DND-41 (cell line): ENCODE data around the gene TSPAN9.

Experiments
- ATAC-seq: fragments of 200-7000 bp; cut with Tn5 transposase; 3 replicates; pipeline ENCODE4 v1.9.1; 2021; ENCODE audit warnings: low read depth; ENCODE audit not compliant: insufficient read depth
- DNase-seq: peaks from one replicate; pipeline ENCODE4 v3.0.0-alpha.2; 2020
- H2AFZ ChIP-seq: 2 replicates; pipeline ENCODE4 v1.6.0; 2012; ENCODE audit warnings: low read depth, low read length
- H3K27ac ChIP-seq: 2 replicates; pipeline ENCODE4 v1.5.1; 2012; ENCODE audit warnings: low read length, inconsistent platforms
- H3K27me3 ChIP-seq: fragments of 200-600 bp; sonication (generic); 2 replicates; pipeline ENCODE4 v1.6.0; 2012; ENCODE audit warnings: low read length, mild to moderate bottlenecking, inconsistent platforms; ENCODE audit not compliant: insufficient read depth, poor library complexity
- H3K36me3 ChIP-seq: 2 replicates; pipeline ENCODE4 v1.5.1; 2012; ENCODE audit warnings: low read length, inconsistent platforms; ENCODE audit not compliant: insufficient read depth
- H3K4me1 ChIP-seq: 2 replicates; pipeline ENCODE4 v1.5.1; 2012; ENCODE audit warnings: mild to moderate bottlenecking, low read length; ENCODE audit not compliant: insufficient read depth
- H3K4me2 ChIP-seq: 2 replicates; pipeline ENCODE4 v1.6.0; 2012; ENCODE audit warnings: mild to moderate bottlenecking, moderate library complexity, low read length, inconsistent platforms; ENCODE audit not compliant: insufficient read depth
- H3K4me3 ChIP-seq, 2 experiments: fragments of 200-600 bp in 1 of 2; shearing (Covaris generic) in 1 of 2; 2 replicates each; pipeline ENCODE4 v1.5.1; 2012 to 2016; ENCODE audit warnings: inconsistent platforms in 2 of 2, low read length in 2 of 2, mild to moderate bottlenecking in 2 of 2, low read depth in 1 of 2, moderate library complexity in 1 of 2
- H3K79me2 ChIP-seq: 2 replicates; pipeline ENCODE4 v1.6.0; 2012; ENCODE audit warnings: low read length, inconsistent platforms; ENCODE audit not compliant: insufficient read depth
- H3K9ac ChIP-seq: 2 replicates; pipeline ENCODE4 v1.6.0; 2012; ENCODE audit warnings: low read depth, mild to moderate bottlenecking, inconsistent platforms, low read length, moderate library complexity
- H3K9me3 ChIP-seq: 2 replicates; pipeline ENCODE4 v1.5.1; 2012; ENCODE audit warnings: low read length, moderate library complexity, mild to moderate bottlenecking, inconsistent platforms; ENCODE audit not compliant: insufficient read depth, severe bottlenecking
- H4K20me1 ChIP-seq: 2 replicates; pipeline ENCODE4 v1.6.0; 2012; ENCODE audit warnings: low read length; ENCODE audit not compliant: insufficient read depth
- EZH2 ChIP-seq: IDR thresholded peaks from 3 replicates; pipeline ENCODE4 v1.6.1; 2012; ENCODE audit warnings: borderline replicate concordance, low read depth, mild to moderate bottlenecking, moderate library complexity, low read length, inconsistent platforms; ENCODE audit not compliant: severe bottlenecking
- TF ChIP-seq, protein P1 (sequence below): IDR thresholded peaks from 2 replicates; pipeline ENCODE4 v1.5.1; 2012; ENCODE audit warnings: borderline replicate concordance, low read length, moderate library complexity, mild to moderate bottlenecking; ENCODE audit not compliant: poor library complexity, severe bottlenecking; ENCODE audit errors: extremely low read depth

Gene TSPAN9

DNA sequence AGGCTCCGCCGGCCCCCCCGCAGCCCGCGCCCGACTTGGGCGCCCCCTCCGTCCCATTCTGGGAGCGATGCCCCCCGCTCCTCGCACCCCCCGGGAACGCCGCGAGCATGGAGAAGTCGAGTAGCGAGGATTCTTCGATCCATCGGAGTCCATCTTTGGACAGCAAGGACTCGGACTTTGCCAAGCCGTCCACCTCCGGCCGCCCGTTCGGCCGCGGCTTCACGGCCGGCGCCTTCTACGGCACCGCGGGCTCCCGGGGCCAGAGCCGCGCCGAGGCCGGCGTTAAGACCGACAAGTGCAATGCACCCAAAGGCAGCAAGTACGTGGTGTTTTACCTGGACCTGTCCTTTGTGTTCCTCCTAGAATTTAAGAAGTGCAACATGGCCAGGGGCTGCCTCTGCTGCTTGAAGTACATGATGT is 123.6 kb downstream of the TSPAN9 start:
- H3K4me3 ChIP-seq = no peak overlapping the region

DNA sequence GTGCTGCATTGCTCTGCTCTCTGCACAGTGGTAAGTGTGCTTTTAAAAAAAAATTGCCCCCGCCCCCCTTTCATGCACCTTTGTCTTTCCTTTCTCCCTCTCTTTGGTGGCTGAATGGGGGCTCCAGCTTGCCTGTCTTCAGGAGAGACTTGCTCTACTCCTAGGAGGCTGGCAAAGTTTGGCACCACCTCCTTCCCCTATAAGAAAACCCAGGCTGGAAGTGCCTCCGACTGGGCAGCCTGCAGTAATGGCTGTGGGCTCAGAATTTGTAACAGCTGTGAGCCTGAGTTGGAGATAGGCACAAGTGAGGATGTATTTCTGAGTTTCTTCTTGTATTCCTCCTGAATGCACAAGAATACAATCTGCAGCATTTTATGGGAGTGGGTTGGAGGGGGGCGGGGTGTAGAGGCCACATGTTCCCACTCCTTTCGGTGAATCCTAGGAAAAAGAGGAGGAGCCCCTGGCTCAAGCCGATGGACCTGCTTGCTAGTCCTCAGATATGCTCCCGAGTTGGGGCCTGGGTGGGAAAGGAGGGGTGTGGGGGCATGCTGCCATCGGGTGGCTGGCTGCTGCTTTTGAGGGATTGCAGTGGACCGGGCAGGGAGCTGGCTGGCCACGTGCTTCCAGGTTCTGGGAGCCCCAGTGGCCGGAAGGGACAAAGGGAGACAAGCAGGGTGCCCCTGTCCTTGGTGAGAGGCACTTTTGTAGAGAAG is 124.3 kb downstream of the TSPAN9 start:
- Histone ChIP-seq H3K9ac (no peak overlapping the region), H3K9me3 (no peaks in the 10 kb centered on the region), H3K27ac (no peak overlapping the region), H3K36me3 (no peaks in the 10 kb centered on the region), H3K4me1 (no peaks in the 10 kb centered on the region), H2AFZ (no peak overlapping the region), H3K27me3 (peaks cover 3% of the 10 kb centered on the region), H4K20me1 (no peaks in the 10 kb centered on the region; the same call in none of the 2 replicates), H3K4me2 (no peak overlapping the region), H3K79me2 (no peaks in the 10 kb centered on the region), H3K4me3 (no peak overlapping the region)
- no peak for DNase-seq
- TF ChIP-seq EZH2 = no peak
- TF ChIP-seq, protein P1, sequence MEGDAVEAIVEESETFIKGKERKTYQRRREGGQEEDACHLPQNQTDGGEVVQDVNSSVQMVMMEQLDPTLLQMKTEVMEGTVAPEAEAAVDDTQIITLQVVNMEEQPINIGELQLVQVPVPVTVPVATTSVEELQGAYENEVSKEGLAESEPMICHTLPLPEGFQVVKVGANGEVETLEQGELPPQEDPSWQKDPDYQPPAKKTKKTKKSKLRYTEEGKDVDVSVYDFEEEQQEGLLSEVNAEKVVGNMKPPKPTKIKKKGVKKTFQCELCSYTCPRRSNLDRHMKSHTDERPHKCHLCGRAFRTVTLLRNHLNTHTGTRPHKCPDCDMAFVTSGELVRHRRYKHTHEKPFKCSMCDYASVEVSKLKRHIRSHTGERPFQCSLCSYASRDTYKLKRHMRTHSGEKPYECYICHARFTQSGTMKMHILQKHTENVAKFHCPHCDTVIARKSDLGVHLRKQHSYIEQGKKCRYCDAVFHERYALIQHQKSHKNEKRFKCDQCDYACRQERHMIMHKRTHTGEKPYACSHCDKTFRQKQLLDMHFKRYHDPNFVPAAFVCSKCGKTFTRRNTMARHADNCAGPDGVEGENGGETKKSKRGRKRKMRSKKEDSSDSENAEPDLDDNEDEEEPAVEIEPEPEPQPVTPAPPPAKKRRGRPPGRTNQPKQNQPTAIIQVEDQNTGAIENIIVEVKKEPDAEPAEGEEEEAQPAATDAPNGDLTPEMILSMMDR = no peak
- ATAC-seq = no peak

More for the DNA sequence above, 123.6 kb downstream of the TSPAN9 start:
- Histone ChIP-seq H4K20me1 (no peaks in the 10 kb centered on the region; the same call in none of the 2 replicates), H3K27me3 (peaks cover 3% of the 10 kb centered on the region), H3K27ac (no peak overlapping the region), H3K4me1 (no peaks in the 10 kb centered on the region), H3K36me3 (no peaks in the 10 kb centered on the region), H2AFZ (no peak overlapping the region), H3K9me3 (no peaks in the 10 kb centered on the region), H3K4me2 (no peak overlapping the region), H3K79me2 (no peaks in the 10 kb centered on the region), H3K9ac (no peak overlapping the region)
- no peak for DNase-seq
- TF ChIP-seq, protein P1 = no peak
- no peak for TF ChIP-seq EZH2
- no peak for ATAC-seq

DNA sequence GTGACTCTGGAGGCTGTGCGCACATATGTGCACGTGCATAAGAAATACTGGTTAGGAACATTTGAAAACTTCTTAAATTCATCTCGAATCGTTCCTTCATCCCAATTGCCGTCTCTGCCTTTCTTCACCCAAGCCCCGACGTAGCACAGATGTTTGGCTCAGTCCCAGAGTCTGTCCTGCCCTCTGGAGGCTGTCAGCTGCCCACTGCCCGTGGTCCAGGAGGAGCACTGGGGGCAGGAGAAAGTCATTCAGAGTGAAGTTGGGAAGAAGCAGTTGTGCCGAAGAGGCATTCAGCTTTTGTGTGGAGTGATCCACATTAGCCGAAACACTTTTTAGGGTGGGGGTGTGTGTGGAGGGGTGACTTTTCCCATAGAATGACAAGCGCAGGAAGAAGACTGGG is 124.9 kb downstream of the TSPAN9 start:
- H3K9ac ChIP-seq = no peak overlapping the region
- no peaks in the 10 kb centered on the region for H3K9me3 ChIP-seq
- H3K4me1 ChIP-seq = no peaks in the 10 kb centered on the region
- no peaks in the 10 kb centered on the region; the same call in none of the 2 replicates for H4K20me1 ChIP-seq
- TF ChIP-seq, protein P1 = no peak
- no peak for TF ChIP-seq EZH2
- H3K36me3 ChIP-seq = no peaks in the 10 kb centered on the region
- H3K4me2 ChIP-seq = no peak overlapping the region
- H3K4me3 ChIP-seq = no peak overlapping the region
- H3K79me2 ChIP-seq = no peaks in the 10 kb centered on the region
- DNase-seq = no peak
- H3K27me3 ChIP-seq = peaks cover 3% of the 10 kb centered on the region
- H2AFZ ChIP-seq = no peak overlapping the region
- no peak for ATAC-seq
- no peak overlapping the region for H3K27ac ChIP-seq
